Hematopoietic multipotent progenitor cell treated with erythropoietin and hydrocortisone succinate and interleukin-3 and kit ligand, for 8 days (in vitro differentiated cells): ENCODE data around the gene PGM5.
"Not testable (repeated sequence)": the region's sequence is repeated elsewhere in the genome, so short reads cannot be mapped to it uniquely, and the experiment has no call there.

Experiments
- DNase-seq: peaks from one replicate; pipeline ENCODE4 v3.0.0-alpha.2; 2015

The PGM5 gene

DNA sequence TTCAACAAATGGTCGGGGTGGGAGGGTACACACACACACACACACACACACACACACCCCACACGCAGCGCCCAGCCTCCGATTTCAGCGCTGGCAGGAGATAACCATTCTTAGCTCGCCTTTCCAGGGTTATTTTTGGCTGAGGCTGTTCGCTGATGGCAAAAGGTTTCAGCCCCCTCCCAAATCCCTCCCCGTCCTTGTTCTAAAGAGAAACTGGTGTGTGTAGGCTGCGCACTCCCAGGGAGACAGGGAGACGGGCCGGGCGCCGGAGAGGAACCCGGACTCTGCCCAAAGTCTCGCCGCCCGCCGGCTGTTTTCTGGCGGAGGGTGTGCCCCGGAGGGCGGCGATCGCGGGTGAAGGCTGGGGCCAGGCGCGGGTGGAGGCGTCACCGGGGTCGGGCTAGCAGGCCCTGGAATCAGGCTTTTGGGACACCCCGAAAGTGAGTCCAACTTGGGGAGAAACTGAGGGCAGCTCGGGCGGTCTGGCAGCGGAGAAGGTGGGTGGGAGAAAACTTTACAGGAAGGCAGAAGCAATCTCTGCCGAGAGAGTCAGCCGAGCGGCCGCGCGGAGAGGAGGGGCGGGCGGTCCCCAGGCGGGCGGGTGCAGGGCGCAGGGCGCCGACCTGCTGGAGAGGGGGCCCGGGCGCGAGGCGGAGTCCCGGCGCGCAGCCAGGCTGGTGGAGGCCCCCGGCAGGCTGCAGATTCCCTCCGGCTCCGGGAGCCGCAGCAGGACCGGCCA is at the start of gene PGM5:
TSS of gene PGM5 (plus strand) at position 232 of the 739 bp plus-strand sequence. CDS start 517 bp downstream, outside the sequence.
- DNase-seq, result not testable (repeated sequence)

DNA sequence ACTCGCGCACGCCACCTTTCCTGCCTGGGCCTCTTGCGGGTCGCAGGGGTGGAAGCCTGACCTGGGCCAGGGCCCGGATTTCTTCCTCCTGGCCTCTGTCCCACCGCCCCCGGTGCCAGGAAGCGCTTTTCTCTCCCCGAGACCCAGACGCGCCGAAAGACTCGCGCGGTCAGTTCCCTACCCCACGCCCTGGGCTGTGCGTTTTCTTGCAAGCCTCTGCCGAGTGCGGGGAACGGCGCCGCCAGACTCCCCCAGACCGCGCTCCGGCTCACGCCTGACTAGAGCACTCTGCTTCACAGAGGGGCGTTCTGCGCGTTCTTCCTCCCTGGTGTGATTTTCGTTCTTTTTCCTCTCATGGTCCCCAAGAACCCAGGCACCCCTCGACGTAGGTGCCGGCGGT is 49.3 kb upstream of the PGM5 start:
- DNase-seq, result not testable (repeated sequence)

GRCh38 chr9:68307654-68308053 is 48.8 kb upstream of the PGM5 start:
- DNase-seq, result not testable (repeated sequence)

DNA sequence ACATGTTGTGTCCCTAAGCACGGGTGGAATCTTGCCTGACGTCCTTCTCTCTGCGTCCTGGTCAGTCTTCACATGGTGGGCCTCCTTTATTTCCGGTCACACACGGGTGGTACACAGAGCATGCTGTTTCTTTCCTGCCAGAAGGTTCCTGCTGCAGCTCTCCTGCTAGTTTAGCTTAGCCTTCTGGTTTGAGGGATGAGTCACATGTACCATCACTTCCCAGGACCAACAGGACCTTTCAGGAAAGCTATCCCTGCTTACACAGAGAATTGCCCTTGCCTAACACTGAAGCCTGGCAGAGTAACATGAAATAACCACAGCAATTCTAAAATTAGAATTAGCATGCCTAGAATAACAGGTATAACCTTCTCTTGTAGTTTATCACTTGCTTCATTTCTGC is 45.2 kb upstream of the PGM5 start:
- DNase-seq, result not testable (repeated sequence)

- DNase-seq, result not testable (repeated sequence)
Observed at GRCh38 chr9:68318209-68318608, 38.2 kb upstream of the PGM5 start.

GRCh38 chr9:68323749-68324148 is 32.7 kb upstream of the PGM5 start:
- DNase-seq, result not testable (repeated sequence)

DNA sequence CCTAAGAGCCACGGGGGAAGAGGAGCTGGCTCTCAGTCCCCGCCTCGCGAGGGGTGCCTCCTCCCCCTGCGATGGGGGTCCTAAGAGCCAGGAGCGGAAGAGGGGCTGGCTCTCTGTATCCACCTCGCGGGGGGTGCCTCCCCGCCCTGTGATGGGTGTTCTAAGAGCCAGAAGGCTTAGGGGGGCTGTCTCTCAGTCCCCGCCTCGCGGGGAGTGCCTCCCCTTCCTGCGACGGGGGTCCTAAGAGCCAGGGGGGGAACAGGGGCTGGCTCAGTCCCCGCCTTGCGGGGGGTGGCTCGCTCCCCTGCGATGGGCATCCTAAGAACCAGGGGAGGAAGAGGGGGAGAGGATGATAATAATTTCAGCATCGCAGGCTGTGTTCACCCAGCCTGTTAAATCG is 31.9 kb upstream of the PGM5 start:
- not testable (repeated sequence) for DNase-seq

DNA sequence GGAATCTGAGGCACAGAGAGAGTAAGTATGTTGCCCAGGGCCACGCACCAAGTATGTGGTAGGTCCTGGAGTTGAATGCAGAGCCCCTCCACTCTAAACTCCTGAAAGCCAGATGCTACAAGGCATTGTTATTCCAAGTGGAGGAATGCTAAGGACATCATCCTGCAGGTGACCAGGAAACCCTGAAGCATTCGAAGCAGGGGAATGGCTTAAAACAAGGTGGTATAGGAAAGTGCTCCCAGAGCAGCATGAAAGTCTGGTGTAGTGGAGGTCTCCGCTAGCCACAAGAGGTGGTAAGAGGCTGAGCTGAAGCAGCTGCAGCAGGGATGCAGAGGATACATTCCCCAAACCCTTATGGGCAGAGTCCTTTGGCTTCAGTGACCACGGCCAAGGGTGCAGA is 27.3 kb upstream of the PGM5 start:
- DNase-seq, result not testable (repeated sequence)

GRCh38 chr9:68330531-68331173 is 25.8 kb upstream of the PGM5 start:
- DNase-seq, result not testable (repeated sequence)

GRCh38 chr9:68332122-68332521 is 24.3 kb upstream of the PGM5 start:
- DNase-seq, result not testable (repeated sequence)

DNA sequence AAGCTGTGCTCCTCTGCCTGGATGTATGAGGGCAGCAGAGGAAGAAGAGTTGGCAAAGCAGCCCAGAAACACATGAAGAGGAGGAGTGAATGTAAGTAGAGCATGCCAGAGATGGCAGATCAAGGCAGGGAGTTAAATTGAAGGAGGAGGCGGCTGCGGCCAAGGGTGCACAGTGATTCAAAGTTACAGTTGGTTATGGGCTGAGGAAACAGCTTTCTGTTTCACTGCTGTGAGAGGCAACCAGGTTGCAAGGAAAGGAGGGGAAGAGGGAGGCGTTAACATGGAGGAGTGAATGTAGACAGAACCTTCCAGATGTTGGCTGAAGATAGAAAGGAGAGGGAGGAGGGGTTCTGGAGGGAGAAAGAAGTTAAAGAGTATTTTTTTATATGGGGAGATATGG is 20.5 kb upstream of the PGM5 start:
- DNase-seq, result not testable (repeated sequence)

- not testable (repeated sequence) for DNase-seq
Observed at GRCh38 chr9:68336639-68337339, 19.6 kb upstream of the PGM5 start.

GRCh38 chr9:68338000-68338399 is 18.4 kb upstream of the PGM5 start:
- DNase-seq, result not testable (repeated sequence)

- not testable (repeated sequence) for DNase-seq
Observed at GRCh38 chr9:68342265-68343025, 14.0 kb upstream of the PGM5 start.

GRCh38 chr9:68343242-68343641 is 13.2 kb upstream of the PGM5 start:
- DNase-seq, result not testable (repeated sequence)

DNA sequence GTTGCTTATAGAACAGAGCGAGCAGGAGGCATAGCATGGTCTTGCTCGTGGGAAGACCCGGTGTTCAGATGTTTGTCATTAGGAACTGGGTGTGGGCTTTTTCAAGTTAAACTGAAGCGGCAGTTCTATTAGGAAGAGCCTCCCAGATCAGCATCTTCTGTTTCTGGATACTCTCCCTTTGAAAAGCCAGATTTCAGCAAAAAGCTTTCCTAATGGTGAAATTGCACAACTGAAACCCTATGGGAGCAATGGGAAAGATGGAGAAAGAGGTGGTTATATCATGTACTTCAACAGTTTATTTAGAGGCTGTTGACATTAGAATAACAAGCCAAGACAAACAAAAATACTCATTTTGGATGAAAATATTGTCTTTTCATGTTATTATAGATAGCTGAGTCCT is 12.4 kb upstream of the PGM5 start:
- not testable (repeated sequence) for DNase-seq

- DNase-seq, result not testable (repeated sequence)
Observed at GRCh38 chr9:68351689-68352088, 4.7 kb upstream of the PGM5 start.

DNA sequence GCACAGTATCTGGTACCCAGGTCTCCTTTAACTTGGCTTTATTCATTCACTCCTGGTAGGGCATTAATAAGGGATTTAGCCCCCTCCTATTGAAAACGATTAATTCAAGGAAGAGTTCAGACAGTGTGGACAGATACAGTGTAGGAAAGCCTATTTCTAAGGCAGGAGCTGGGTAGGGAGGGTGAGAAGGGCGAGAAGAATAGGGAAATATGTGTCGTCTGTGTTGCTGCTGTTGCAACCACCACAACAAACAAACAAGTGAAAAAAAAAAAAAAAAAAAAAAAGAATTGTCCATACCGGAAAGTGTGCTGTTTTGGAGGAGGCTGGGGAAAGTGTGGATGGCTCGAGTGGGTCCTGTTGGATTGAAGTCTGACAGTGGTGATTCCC is 425 bp upstream of the PGM5 start:
- DNase-seq, result not testable (repeated sequence)

- not testable (repeated sequence) for DNase-seq
Observed at GRCh38 chr9:68357119-68357714, 806 bp downstream of the PGM5 start.

DNA sequence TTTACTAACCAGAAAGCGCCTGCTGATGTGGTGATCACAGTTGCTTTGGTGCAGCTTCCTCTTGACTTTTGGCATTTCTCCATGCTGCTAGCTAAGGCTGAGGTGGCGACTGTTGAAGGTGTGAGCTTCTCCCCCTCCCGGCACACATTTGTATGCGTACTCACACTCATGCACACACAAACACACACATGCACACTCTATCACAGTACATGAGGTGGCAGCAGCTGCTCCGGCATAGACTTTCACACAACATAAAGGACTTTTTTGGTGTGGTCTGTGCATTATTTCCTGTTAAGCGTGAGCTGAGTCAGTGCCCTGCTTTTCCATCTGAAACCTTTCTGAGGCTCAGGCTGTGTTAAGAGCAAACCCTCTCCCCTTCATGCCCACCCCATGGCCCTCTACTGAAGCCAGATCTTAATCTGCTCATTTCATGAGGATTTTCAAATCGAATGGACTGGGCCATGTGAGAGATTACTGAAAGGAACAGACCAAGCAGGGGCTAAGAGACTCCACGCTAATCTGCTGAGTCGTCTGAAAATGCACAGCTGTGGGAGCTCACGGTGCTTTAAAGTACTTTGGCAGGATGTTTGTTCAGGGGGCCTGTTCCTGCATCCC is 10.6 kb downstream of the PGM5 start:
- not testable (repeated sequence) for DNase-seq

- not testable (repeated sequence) for DNase-seq
Observed at GRCh38 chr9:68375789-68376188, 19.4 kb downstream of the PGM5 start.

- DNase-seq, result not testable (repeated sequence)
Observed at GRCh38 chr9:68377723-68378122, 21.3 kb downstream of the PGM5 start.
